Body of pancreas (tissue), 4 donors: ENCODE data around the gene EYA3.

ENCODE experiments used
- POLR2A ChIP-seq, 3 donors: fragments of 450-650 bp; IDR thresholded peaks; one replicate each; pipeline ENCODE4 v1.6.1; 2016; ENCODE audit warnings: antibody characterized with exemption in 3 of 3, mild to moderate bottlenecking in 2 of 3
- TF ChIP-seq, protein P1 (sequence below), 7 experiments: fragments of 450-650 bp in 4 of 7; fragments of 200-600 bp in 3 of 7; sonication (generic) in 3 of 7; IDR thresholded peaks; one replicate each; pipeline ENCODE4 v1.5.1; 2016 to 2019; ENCODE audit warnings: antibody characterized with exemption in 7 of 7

DNA sequence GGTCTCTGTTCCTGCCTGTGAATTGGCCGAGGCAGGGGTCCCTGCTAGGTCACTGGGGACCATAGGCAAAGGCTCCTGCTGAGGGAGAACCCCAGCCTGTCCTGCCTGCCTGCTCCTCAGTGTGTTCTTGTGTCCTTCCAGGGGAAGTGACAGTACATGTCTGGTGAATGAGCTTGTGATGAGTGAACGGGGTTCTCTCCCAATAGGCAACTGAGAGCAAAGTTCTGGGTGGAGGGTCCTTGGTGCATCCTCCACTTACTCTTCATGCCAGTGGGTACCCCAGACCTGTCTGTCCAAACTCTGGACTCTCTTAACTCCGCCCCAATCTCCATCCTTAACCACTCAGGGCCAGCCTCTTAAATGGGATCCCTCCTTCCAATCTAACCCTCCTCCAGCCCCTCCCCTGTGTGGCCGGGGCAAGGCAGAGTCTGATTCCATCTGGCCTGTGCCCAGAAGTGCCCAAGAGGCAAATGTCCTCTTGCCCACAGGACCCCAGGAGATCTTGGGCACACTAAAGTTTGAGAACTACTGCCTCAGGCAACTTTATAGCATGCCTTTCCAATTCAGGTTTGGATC, 126.7 kb downstream of the EYA3 start:
- TF ChIP-seq, protein P1, sequence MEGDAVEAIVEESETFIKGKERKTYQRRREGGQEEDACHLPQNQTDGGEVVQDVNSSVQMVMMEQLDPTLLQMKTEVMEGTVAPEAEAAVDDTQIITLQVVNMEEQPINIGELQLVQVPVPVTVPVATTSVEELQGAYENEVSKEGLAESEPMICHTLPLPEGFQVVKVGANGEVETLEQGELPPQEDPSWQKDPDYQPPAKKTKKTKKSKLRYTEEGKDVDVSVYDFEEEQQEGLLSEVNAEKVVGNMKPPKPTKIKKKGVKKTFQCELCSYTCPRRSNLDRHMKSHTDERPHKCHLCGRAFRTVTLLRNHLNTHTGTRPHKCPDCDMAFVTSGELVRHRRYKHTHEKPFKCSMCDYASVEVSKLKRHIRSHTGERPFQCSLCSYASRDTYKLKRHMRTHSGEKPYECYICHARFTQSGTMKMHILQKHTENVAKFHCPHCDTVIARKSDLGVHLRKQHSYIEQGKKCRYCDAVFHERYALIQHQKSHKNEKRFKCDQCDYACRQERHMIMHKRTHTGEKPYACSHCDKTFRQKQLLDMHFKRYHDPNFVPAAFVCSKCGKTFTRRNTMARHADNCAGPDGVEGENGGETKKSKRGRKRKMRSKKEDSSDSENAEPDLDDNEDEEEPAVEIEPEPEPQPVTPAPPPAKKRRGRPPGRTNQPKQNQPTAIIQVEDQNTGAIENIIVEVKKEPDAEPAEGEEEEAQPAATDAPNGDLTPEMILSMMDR (IDR thresholded peaks at IDR 0.05): no peak
- TF ChIP-seq POLR2A (IDR thresholded peaks at IDR 0.05): no peak
